Measurements from ENCODE around the gene LRRC4C. TPM values are rescaled to one million over a fixed set of nuclear protein-coding genes. Genes with fewer than 3 reads are reported as not detected.

LRRC4C gene
- total RNA-seq, 1 donor from 2014 or later = not detected

- no peak for DNase-seq (ENCODE audit: low read depth)
Observed at GRCh38 chr11:41133023-41133422, 326.4 kb downstream of the LRRC4C start.

GRCh38 chr11:41121600-41121999, 337.9 kb downstream of the LRRC4C start:
- DNase-seq (ENCODE audit: low read depth) = no peak

- no peak for DNase-seq (ENCODE audit: low read depth)
Observed at GRCh38 chr11:41119484-41119883, 340.0 kb downstream of the LRRC4C start.

- no peak for DNase-seq (ENCODE audit: low read depth)
Observed at GRCh38 chr11:41118521-41118920, 340.9 kb downstream of the LRRC4C start.

GRCh38 chr11:41116970-41117369, 342.5 kb downstream of the LRRC4C start:
- no peak for DNase-seq (ENCODE audit: low read depth)

GRCh38 chr11:41115066-41115465, 344.4 kb downstream of the LRRC4C start:
- no peak for DNase-seq (ENCODE audit: low read depth)

GRCh38 chr11:41113160-41113559, 346.3 kb downstream of the LRRC4C start:
- DNase-seq (ENCODE audit: low read depth) = no peak

GRCh38 chr11:41110527-41110926, 348.9 kb downstream of the LRRC4C start:
- no peak for DNase-seq (ENCODE audit: low read depth)

GRCh38 chr11:41102471-41102870, 357.0 kb downstream of the LRRC4C start:
- no peak for DNase-seq (ENCODE audit: low read depth)

- DNase-seq (ENCODE audit: low read depth) = no peak
Observed at GRCh38 chr11:41099654-41100053, 359.8 kb downstream of the LRRC4C start.

GRCh38 chr11:41085123-41085522, 374.3 kb downstream of the LRRC4C start:
- no peak for DNase-seq (ENCODE audit: low read depth)

- no peak for DNase-seq (ENCODE audit: low read depth)
Observed at GRCh38 chr11:41081756-41082285, 377.6 kb downstream of the LRRC4C start.

GRCh38 chr11:41074318-41074717, 385.1 kb downstream of the LRRC4C start:
- DNase-seq (ENCODE audit: low read depth) = no peak

GRCh38 chr11:41065432-41065831, 394.0 kb downstream of the LRRC4C start:
- no peak for DNase-seq (ENCODE audit: low read depth)

GRCh38 chr11:41058138-41058537, 401.3 kb downstream of the LRRC4C start:
- DNase-seq (ENCODE audit: low read depth) = no peak

- no peak for DNase-seq (ENCODE audit: low read depth)
Observed at GRCh38 chr11:41056892-41057569, 402.4 kb downstream of the LRRC4C start.

- DNase-seq (ENCODE audit: low read depth) = no peak
Observed at GRCh38 chr11:41053894-41054293, 405.6 kb downstream of the LRRC4C start.

- no peak for DNase-seq (ENCODE audit: low read depth)
Observed at GRCh38 chr11:41051919-41052635, 407.4 kb downstream of the LRRC4C start.

- no peak for DNase-seq (ENCODE audit: low read depth)
Observed at GRCh38 chr11:41050791-41051190, 408.7 kb downstream of the LRRC4C start.

- no peak for DNase-seq (ENCODE audit: low read depth)
Observed at GRCh38 chr11:41047229-41047628, 412.2 kb downstream of the LRRC4C start.

- no peak for DNase-seq (ENCODE audit: low read depth)
Observed at GRCh38 chr11:41045266-41045665, 414.2 kb downstream of the LRRC4C start.

- no peak for DNase-seq (ENCODE audit: low read depth)
Observed at GRCh38 chr11:41044747-41045146, 414.7 kb downstream of the LRRC4C start.

GRCh38 chr11:41042688-41043087, 416.8 kb downstream of the LRRC4C start:
- DNase-seq (ENCODE audit: low read depth) = no peak

Data from myocyte (in vitro differentiated cells).